Stimulated activated naive CD8-positive, alpha-beta T cell treated with anti-CD3 and anti-CD28 coated beads, Interleukin-15, Interleukin-2, amounts not matched to agents 100 U/mL and 50 U/mL, for 24 hours (primary cell): ENCODE results near the gene FAT1.

ENCODE experiments used
- ATAC-seq: fragments of 150-1000 bp; cut with Tn5 transposase; one replicate; pipeline ENCODE4 v1.10.0; 2021
- DNase-seq: peaks from one replicate; pipeline ENCODE4 v3.0.0; 2021

Gene FAT1

DNA sequence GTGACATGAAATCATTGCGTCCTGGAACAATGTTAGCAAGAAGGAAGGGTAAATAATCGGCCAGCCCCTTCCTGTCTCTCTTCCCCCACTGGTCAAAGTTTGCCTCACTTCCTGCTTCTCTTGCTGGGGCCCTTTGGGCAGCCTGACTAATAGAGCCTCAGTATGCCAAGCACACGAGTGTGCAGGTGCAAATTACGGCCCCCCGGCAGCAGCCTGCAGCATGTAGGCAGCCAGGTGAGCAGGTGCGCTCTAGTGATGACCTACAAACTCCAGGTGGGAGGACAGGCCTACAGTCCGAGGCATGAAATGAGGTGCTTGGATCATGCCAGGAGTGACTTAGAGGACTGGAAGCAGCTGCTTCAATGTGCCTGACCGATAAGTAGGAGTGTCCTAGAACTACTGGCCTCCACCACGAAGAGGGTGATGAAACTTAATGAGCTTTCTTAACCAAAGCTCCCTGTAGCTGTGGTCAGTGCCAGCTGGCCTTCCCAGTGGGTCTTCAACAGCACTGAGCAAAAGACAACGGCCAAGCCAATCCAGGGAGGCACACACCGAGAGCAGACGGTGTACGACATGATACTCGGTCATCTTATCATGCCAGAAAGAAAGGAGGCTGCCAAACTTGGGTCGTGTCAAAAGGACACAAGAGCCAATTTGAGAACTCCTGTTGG, 26.1 kb upstream of the FAT1 start:
- ATAC-seq (no peak), DNase-seq (no peak)

DNA sequence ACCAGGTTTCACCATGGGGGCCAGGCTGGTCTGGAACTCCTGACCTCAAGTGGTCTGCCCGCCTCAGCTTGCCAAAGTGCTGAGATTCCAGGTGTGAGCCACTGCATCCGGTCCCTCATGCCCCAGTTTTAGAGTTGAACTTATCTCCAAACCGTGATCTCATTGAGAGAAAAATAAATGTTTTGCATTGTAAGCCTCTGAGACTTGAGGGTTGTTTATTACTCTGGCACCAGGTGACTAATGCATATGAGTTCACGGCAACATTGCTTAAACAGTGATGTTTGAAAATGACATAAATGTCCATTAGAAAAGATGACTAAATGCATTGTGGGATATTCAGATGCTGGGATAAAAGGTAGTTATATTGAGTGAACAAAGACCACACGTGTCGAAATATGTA, 22.9 kb upstream of the FAT1 start:
- no peak for ATAC-seq
- DNase-seq = no peak

DNA sequence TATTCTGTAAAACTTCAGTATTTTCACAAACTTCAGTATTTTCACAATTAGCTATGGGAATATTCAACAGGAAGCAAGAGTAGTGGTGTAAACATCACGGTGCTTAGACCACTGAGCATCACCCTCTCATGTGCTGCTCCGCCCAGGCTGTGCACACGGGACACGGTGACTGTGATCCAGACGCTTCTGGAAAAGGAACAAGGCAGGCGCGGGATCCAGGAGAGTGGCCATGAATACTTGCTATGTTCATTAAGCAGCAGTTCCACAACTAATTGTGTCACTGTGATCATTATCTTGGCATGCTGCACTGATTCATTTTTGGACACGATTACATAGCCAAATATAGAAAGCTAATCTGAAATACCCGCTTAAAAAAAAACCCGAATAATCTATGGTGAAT, 19.6 kb upstream of the FAT1 start:
- no peak for ATAC-seq
- DNase-seq = no peak

GRCh38 chr4:186740822-186741221, 17.2 kb upstream of the FAT1 start:
- DNase-seq = no peak
- ATAC-seq = no peak

DNA sequence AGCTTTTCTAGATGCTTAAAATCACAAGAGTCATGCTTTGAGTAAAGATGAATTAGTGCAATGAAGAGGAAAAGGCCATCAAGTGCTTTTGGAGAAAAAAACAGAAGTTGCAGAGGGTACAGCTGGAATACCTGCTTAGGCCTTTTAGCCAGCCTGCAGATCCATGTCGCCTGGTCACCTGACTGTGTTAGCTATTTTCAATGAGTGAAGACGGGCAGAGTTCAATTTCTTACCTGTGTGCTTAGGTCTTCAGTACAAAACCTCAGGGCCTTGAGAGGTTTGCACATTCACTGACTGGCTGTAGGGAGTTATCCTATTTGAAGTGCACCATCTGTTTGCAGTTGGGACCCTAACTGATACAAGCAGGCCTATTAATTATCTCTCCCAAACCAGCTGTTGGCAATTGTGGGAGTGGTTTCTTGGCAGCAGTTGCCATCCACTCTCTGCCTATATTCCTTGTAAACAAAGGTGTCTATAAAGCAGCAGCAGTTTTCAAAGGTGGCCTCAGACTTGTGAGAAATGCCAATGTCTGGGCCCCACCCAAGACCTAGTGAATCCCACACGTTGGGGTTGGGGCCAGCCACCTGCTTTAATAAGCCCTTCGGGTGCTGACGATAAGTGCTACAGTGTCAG, 16.3 kb upstream of the FAT1 start:
- ATAC-seq = no peak

DNA sequence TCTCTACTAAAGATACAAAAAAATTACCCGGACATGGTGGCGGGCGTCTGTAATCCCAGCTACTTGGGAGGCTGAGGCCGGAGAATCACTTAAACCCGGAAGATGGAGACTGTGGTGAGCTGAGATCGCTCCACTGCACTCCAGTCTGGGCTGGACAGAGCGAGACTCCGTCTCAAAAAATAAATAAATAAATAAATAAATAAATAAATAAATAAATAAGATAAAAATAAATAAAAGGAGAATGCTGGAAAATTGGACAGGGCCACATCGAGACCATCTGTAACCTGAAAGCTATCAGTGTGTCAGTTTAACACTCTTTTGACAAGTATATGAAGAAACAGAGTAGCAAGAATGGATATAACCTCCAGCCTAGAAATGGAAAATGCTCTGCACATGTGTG, 15.7 kb upstream of the FAT1 start:
- ATAC-seq = no peak
- no peak for DNase-seq

More for the DNA sequence above, 16.3 kb upstream of the FAT1 start:
- no peak for DNase-seq

DNA sequence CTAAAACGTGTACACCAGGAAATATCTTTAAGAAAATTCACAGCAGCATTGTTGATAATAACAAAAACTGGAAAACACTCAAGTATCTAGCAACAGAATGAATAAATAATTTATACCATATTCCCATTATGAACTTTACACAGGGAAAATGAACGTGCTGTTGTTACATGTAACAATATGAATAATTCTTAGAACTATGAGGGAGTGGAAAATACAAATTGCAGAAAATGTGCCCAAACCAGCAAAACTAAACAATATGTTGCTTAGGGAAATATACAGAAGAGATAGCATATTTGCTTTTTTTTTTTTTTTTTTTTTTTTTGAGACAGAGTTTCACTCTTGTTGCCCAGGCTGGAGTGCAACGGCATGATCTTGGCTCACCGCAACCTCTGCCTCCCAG, 14.8 kb upstream of the FAT1 start:
- DNase-seq (no peak), ATAC-seq (no peak)

GRCh38 chr4:186737427-186737826, 13.8 kb upstream of the FAT1 start:
- no peak for ATAC-seq

DNA sequence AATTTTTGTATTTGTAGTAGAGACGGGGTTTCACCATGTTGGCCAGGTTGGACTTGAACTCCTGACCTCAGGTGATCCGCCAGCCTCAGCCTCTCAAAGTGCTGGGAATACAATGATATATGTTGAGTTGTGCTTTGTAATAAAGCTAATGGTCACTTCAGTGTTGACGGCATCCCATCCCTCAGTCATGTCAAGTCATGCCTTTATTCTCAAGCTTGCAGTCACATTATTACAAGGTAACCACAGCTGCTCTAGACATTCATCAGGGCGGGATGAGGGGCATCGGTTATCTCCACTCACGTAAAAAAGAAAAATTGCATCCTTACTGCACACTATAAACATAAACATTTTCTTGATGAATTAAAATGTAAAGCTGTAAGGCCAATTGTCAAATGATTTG, 12.8 kb upstream of the FAT1 start:
- no peak for DNase-seq
- no peak for ATAC-seq

More at GRCh38 chr4:186737427-186737826, 13.8 kb upstream of the FAT1 start:
- no peak for DNase-seq

DNA sequence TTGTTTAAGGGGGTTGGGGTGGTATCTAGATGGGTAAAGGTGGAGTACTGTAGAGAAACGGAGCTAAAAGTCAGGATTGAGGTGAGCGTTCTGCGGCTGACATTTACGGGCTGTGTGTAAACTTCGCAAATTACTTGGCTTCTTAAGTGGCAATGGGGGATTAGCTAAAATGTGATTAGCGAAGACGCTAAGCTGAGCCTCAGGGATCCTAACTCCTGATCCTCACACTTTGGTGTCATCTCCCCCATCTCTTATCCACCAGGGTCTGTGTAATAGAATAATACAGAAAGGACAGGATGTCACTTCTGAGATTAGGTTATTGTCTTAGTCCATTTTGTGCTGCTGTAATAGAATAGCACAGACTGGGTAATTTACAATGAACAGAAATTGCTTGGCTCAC, 10.6 kb upstream of the FAT1 start:
- DNase-seq = no peak
- no peak for ATAC-seq

DNA sequence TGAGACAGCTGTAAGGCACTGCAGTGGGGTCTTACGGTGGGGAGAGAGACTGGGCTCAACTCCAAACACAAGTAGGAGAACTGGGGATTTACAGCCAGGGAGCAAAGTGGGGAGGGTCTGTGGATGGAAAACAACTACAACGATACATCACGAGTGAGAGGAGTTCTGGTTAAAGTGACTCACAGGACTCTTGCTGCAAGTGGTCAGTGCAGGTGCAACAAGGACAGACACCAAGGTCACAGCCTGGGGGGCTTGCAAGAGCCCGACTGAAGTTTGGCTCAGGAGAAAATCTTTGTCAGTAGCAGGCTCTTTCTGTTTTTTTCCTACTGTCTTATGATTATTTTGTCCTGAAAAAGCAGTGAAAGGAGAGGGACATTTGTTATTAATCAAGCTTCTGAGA, 10.1 kb upstream of the FAT1 start:
- ATAC-seq = no peak
- no peak for DNase-seq

DNA sequence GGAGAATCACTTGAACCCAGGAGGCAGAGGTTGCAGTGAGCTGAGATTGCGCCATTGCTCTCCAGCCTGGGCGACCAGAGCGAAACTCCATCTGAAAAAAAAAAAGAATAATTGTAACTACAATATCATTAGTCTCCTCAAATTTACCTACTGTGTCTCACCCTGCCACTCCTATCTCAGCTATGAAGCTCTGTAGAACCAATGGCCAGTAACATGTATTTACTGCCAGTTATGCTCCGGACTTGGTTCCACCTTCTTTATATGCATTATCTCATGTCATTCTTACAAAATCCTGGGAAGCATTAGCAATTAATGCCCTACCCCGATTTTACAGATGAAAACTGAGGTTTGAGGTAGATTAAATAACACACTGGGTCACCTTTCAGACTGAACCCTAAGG, 7.0 kb upstream of the FAT1 start:
- ATAC-seq = no peak

GRCh38 chr4:186729856-186730255, 6.2 kb upstream of the FAT1 start:
- ATAC-seq (no peak), DNase-seq (no peak)

More for the DNA sequence above, 7.0 kb upstream of the FAT1 start:
- DNase-seq = no peak

GRCh38 chr4:186728631-186729271, 5.1 kb upstream of the FAT1 start:
- DNase-seq (no peak), ATAC-seq (no peak)

DNA sequence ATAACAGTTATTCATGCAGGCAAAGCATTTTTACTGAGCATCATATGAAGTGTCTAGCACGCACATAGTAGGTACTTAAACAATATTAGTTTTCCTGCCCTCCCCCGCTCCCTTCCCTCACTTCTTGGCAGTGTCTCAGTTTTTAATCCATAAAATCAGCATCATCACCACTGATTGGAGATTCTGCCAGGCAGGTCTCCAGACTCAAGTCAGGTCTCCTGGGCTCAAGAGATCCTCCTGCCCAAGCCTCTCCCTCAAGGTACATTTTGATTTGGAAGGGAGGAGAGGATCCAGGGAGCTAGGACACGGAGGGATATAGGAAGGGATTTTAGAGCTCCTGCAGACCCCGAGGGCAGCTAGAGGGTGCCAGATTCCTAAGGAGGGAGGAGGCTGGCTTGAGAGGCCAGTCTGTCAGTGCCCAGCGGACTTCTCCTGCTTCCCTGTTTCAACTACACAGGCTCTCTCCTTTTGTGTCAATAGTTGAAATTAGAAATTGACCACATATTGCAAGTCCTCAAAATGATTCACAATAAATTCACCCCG, 4.4 kb upstream of the FAT1 start:
- DNase-seq (no peak), ATAC-seq (no peak)

DNA sequence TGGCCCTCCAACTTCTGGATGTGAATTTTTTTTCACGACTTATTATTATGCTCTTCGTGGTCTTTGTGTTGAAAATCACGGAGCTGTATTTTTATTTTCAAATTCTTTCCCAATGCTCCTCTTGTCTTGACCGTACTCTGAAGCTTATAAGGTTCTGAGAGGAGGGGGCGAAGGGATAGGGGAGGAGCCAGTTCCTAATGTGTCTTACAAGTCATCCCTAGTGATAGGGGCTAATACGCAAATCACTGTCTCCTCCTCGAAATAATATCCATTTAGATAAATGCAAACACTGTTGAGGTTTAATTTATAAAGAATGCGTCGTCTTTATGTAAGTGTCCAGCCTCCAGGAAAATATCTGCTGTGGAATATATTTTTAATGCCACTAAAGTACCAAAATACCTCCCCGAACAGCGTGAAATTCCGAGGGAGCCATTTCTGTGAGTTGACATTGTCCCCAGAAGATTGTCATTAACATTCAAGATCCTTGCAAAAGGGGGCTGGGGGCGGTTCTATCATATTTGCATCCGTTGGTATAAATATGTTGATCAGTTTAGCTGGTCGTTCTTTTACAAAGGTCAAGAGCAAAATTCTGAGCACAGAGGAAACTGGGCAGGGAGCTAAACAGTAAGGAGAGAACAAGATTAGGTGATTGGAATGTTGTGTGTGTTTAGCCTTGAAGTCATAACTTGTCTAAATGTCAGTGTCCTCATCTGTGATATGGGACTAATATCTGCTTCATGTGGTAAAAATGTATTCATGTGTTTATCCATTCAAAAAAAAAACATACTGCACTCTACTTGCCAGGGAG, 3.7 kb upstream of the FAT1 start:
- DNase-seq (no peak), ATAC-seq (no peak)

GRCh38 chr4:186726426-186727168, 2.9 kb upstream of the FAT1 start:
- DNase-seq (peak; percentile 7), ATAC-seq (no peak)

DNA sequence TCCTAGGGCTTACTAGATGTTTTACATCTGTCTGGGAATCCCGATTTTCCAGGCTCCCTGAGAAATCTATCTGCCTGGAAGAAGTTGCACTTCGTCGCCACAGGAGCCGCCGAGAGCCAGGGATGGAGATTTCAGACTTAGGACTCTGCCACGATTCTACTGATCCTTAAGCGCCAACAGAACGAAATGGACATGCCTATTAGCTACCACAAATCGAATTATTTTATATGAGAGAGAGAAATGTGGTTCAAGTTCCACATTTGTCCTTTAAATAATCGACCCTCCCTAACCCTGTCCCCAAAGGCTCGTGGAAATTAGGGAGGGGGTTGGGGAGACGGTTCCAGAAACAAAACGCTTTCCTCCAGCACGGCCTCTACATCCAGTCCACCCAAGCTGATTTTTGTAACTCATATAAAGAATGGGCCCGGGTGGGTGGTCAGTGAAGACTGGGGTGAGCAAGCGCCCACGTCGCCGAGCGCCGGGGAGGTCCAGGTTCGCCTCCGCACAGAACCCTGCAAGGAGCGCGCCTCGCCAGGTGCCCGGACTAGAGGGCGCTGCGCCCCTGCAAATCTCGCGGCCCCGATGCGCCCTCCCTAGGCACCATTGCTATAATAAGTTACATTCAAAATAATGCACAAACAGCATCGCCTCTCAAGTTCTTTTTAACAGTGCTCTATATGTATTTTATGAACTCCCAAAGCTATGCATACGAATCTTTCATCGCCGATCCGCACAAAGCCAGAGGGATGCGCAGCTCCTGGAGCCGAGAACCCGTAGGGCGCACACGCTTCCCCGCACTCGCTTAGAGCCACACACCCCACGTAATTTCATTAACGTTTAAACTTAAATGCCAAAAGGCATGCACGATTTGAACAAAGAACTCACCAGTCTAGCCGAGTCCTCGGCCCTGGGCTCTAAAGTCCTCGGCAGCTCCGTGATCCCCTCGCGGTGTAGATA, 2.1 kb upstream of the FAT1 start:
- no peak for ATAC-seq
- DNase-seq = peak; percentile 27

DNA sequence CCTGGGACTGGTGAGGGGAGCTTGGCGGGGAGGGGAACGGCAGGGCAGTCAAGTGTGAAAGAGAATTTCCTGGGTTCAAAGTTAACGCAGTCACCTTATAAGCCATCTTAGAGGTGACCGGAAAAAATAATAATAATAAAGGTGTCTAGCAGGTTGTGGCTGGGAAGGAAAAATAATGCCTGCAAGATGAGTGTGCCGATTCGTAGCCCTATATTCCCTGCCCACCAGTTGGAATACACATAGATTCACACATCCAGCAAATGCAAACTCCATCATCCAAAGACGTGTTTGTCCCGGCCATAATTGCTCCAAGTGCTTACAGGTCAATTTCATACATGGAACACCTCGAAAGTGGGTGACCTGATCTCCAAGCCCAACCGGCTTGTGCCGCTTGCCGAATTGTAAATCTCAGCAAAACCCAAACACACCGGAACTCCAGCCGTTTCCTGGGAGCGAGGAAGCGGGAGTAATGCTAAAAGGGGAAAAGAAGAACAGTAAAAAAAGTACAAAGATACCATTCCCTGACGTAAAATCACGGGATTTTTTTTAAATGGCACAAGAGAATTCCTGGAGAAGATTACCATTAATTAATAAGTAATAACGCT, 1.3 kb upstream of the FAT1 start:
- DNase-seq (no peak), ATAC-seq (no peak)
